Hematopoietic multipotent progenitor cell treated with erythropoietin and hydrocortisone succinate and interleukin-3 and kit ligand, for 8 days (in vitro differentiated cells): ENCODE results near the gene LNP1.

Source experiments
- DNase-seq: peaks from one replicate; pipeline ENCODE4 v3.0.0-alpha.2; 2015

Gene LNP1

DNA sequence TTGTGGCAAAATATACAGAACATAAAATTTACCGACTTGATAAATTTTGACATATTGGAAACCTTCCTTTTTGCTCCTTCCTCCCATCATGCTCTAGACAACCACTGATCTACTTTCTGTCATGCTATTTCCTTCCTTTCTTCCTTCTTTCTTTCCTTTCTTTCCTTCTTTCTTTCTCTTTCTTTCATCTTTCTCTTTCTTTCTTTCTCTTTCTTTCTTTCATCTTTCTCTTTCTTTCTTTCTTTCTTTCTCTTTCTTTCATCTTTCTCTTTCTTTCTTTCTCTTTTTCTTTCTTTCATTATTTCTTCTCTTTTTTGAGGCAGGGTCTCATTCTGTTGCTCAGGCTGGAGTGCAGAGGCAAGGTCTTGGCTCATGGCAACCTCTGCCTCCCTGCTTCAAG is 82.2 kb downstream of the LNP1 start:
- no peak for DNase-seq

DNA sequence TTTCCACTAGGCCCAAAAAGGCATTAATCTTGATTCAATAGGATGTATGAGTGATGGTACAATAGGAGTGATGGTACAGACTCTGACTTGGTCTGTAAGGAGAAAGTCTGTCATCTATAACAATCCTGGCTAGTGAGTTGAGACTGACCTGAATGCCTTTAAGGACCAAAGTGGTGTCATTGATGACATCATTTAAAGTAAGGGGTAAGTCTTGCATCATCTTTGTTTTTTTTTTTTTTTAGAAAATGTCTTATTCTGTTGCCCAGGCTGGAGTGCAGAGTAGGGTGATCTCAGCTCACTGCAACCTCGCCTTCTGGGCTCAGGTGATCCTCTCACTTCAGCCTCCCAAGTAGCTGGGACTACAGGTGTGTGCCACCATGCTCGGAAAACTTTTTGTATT is 85.5 kb downstream of the LNP1 start:
- DNase-seq, result no peak

DNA sequence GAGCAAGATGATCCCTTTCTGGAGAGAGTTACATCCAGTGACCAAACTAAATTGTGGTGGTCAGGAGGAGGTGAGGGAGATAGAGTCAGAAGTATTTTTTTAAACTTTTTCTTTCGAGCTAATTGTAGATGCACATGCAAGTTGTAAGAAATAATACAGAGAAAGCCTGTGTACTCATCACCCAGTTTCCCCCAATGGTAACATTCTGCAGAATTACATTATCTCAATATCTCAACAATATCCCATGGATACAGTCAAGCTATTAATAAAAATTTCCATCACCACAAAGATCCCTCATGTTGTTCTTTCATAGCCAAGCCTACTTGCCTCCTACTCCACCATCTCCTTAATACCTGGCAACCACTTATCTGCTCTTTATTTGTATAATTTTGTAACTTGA is 87.8 kb downstream of the LNP1 start:
- no peak for DNase-seq

DNA sequence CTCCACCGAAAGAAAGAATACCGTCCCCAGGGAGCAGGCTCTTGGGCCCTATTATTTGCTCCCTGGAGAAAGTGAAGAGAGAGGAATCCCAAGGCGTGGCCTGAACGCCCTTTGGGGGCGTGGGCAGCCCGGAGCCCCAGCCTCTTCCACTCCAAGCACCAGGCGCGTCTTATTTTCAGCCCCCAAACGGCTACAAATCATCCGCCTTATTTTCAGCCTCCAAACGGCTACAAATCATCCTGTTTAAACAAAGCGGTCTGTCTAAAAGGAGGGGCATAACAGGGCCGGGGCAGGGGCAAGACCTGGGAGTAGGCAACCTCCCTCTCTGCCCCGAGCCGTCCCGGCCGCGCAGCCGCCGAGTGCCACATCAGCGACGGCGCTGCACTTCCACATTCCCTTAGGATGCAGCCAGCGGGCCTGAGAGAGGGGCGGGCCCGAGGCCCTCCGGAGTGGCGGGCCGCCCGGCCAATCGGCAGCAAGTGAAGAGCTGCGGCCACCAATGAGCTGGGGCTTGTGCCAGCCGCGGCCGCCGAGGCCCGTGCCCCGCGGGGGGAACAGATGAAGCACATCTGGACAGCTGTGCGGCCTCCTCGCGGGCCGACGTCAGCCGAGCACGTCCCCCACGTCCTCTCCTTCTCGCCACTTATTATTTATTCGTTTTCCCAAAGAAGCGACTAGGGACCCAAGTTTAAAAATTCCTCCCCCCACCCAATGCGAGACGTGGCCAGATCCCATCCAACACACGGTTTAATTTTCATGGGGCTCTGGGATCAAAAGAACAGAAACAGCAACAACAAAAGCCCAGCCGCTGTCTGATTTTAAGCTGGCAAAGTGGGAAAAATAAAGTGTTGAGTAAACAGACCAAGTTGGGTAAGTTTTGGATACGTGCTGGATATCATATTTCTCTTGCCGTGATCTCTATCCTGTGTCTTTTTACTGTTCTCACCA is 91.0 kb downstream of the LNP1 start, which contains the start of gene TMEM45A:
TMEM45A (plus strand) TSS at position 561 of the 948 bp plus-strand sequence. CDS start 62,593 bp downstream, outside the sequence.
- peak; percentile 89 for DNase-seq

DNA sequence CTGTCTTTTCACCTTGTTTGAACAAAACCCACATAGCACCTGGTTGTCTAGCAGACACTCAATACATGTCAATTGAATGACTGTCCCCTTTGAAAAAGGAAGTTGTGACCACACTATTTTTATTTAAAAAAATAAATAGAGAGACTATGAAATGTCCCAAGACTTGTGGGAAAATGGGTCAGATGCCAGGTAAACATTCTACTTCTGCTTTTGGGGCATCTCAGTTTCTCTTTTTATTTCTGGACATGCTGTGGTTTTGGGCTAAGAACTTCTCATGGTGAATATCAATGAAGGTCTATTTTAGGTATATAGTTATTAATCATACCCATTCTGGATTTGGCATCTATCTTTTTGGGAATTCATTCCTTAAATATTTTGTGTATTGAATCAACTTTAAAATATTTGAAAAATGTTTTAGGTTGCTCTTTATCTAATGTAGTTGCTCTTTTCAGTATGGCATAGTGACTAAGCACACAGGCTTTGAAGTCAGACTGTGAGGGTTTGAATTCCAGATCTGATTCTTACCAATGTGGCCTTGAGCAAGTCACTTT is 95.4 kb downstream of the LNP1 start:
- no peak for DNase-seq

DNA sequence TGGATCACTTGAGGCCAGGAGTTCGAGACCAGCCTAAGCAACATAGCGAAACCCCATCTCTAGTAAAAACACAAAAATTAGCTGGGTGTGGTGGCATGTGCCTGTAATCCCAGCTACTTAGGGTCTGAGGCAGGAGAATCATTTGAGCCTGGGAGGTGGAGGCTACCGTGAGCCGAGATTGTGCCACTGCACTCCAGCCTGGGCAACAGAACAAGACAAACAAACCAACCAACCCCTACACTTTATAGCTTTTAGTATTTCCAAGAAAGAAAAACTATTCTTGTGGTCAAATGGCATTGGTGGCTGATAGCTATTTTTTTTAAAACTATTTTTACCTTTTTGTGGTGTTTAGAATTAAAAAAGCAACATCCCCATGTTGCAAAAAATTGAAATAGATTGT is 98.3 kb downstream of the LNP1 start:
- no peak for DNase-seq

DNA sequence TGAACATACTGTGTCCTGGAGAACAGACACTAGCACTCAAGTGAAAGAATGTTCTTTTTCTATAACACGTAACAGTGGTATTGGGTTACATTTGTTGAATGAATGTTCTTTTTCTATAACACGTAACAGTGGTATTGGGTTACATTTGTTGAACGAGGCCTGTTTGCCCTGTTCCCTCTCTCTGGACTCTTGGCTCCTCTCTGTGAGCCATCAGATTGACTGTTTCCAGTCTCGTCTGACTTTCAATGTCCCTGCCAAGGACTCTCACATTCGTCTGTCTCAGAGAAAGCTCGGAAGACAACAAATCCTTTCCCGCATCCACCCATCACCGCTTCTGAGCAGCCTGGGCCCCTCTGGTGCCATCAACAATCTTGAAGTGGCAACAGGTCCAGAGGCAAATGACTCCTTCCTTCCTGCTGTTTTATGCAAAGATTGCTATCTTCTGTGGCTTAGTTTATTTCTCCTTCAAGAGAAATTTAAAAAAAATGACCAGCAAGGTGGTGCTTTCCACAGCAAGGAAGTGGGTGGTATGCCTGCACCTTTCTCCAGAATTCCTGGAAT is 99.1 kb downstream of the LNP1 start:
- DNase-seq, result no peak

DNA sequence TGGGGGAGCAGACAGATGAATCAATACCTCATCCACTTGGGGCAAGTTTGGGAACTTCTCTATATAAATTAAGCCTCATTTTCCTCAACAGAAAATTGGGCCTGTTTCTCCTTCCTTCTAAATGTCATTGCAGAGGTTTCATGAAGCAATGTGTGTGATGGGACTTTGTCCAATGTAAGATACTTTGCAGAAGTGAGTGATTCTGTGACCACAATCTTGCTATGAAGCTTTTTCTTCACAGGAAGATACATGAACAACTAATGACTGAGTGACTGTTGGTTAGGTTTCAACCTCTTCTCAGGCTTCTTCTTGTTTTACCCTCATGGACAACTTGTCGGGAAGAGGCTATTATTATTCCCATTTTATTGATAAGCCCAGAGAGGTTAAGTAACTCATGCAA is 102.1 kb downstream of the LNP1 start:
- no peak for DNase-seq
